ENCODE data around the gene PSMB10.

PSMB10 gene

GRCh38 chr16:67901734-67902133 lies 34.9 kb downstream of the PSMB10 start:
- no peak for TF ChIP-seq CTCF (IDR thresholded peaks at IDR 0.05)
- no peak overlapping the region for H3K27ac ChIP-seq
- no peak overlapping the region for H3K4me3 ChIP-seq
- no peak for DNase-seq (ENCODE audit: low spot score)

- DNase-seq (ENCODE audit: low spot score) = peak; percentile 88
- no peak overlapping the region for H3K4me3 ChIP-seq
- TF ChIP-seq CTCF (IDR thresholded peaks at IDR 0.05) = no peak
- peak overlapping the region; percentile 81 to 85 for H3K27ac ChIP-seq
These were observed 39.4 kb downstream of the PSMB10 start for GRCh38 chr16:67897231-67897630.

- TF ChIP-seq CTCF (IDR thresholded peaks at IDR 0.05) = no peak
- DNase-seq (ENCODE audit: low spot score) = no peak
- peak overlapping the region; percentile 86 to 95 for H3K27ac ChIP-seq
- peak overlapping the region; percentile 88 for H3K4me3 ChIP-seq
These were observed 42.8 kb downstream of the PSMB10 start for GRCh38 chr16:67893743-67894399.

GRCh38 chr16:67892899-67893742 lies 43.5 kb downstream of the PSMB10 start, which contains the start of gene PSKH1:
TSS of gene PSKH1 (plus strand) at chr16:67893254. CDS start at chr16:67908750, 15,496 bp downstream.
- no peak for TF ChIP-seq CTCF (IDR thresholded peaks at IDR 0.05)
- peak; percentile 97 for DNase-seq (ENCODE audit: low spot score)
- Histone ChIP-seq H3K27ac (peak within 1 kb of the TSS; percentile 86 to 95), H3K4me3 (peak within 1 kb of the TSS; percentile 88)

- no peak for DNase-seq (ENCODE audit: low spot score)
- H3K27ac ChIP-seq = peak overlapping the region; percentile 86 to 95
- peak overlapping the region; percentile 88 for H3K4me3 ChIP-seq
- no peak for TF ChIP-seq CTCF (IDR thresholded peaks at IDR 0.05)
These were observed 44.3 kb downstream of the PSMB10 start for GRCh38 chr16:67892375-67892774.

GRCh38 chr16:67888331-67888730 lies 48.3 kb downstream of the PSMB10 start:
- no peak for TF ChIP-seq CTCF (IDR thresholded peaks at IDR 0.05)
- Histone ChIP-seq H3K27ac (no peak overlapping the region), H3K4me3 (no peak overlapping the region)
- no peak for DNase-seq (ENCODE audit: low spot score)

Measured in coronary artery (tissue), 2 donors.